GM12873 (cell line): ENCODE measurements around the gene LRIG3.

Experiments used
- CTCF ChIP-seq: IDR thresholded peaks from 2 replicates; pipeline ENCODE4 v1.5.1; 2012; ENCODE audit warnings: low read depth, mild to moderate bottlenecking, moderate library complexity, low read length, control low read depth; ENCODE audit not compliant: insufficient read depth; ENCODE audit errors: missing control alignments

LRIG3 gene

DNA sequence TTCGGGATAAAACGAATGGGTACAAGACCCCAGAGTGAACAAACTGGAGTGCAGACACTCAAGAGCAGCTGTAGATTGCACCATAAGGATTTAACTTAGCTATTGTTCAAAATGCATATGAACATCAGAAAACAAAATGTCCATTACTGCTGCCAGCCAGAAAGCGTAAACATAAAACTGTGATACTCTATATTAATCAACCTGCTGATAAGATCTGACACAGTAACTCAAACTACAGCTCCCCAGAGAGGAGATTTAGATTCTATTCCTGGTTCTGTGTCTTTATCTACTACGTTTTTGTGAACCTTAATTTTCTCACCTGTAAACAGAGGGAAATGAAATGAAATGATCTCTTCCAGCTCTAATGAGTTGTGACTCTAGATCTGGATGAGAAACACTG is 22.3 kb downstream of the LRIG3 start:
- no peak for TF ChIP-seq CTCF

DNA sequence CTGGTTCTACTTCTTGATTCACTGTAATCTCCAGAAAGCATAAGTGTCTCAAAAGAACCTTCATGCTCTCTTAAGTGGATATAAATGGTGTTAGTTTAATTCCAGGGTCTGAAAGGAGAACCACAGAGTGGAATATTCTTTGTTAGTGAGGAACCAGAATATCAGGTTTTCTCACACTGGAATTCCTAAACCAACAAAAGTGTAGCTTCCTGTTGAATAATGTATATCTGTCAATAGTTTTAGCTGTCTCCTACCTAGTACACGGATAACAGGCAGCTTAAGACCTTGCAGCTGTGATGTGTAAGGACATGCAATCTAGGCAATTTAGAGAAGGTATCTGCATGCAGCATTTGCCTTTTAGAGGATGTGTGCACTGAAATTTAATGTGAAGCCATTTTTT is 24.0 kb downstream of the LRIG3 start:
- no peak for TF ChIP-seq CTCF

DNA sequence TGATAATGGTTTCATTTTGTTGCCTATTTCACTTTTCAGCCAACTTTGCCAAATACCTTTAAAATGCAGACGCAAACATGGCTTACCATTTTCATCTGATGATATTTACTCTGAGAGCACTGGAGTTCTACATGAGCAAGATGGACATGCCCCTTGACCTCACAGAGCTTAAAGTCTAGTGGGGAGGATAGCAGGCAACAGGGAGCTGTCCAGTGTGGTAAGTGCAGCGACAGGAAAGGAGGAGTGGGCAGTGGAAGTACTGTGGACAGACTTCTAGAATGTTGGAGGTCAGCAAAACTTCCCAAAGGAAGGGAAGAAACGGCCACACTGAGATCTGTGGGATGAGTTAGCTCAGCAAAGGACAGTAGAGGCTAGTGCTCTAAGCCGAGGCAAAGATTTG is 25.3 kb downstream of the LRIG3 start:
- no peak for TF ChIP-seq CTCF

DNA sequence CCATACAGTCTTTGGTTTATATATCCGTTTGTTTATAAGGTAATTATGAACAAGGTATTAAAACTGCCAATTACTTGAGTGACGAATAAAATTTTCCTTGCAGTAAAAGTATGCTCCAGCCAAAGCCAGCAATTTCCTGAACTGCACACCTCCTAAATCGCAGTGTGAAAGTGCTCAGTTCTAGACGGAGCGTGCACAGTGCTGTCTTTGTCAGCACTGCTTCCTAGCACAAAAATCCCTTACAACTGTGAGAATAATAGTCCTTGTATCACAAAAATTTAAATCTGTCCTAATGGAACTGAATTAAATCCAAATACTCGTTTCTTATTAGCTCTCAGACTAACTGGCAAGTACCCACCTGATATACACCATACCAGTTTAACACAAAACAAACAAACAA is 26.3 kb downstream of the LRIG3 start:
- TF ChIP-seq CTCF = no peak

- no peak for TF ChIP-seq CTCF
Observed at GRCh38 chr12:58893495-58893894, 26.8 kb downstream of the LRIG3 start.

- TF ChIP-seq CTCF = no peak
Observed at GRCh38 chr12:58889557-58889956, 30.7 kb downstream of the LRIG3 start.

- TF ChIP-seq CTCF = no peak
Observed at GRCh38 chr12:58888131-58888783, 32.0 kb downstream of the LRIG3 start.
